Adrenal gland (tissue), 5 donors: ENCODE results near the gene PUS3.
A peak's percentile ranks its signal among the peaks of the same experiment; 100 is the strongest.

Experiments
- POLR2A ChIP-seq, 2 donors: fragments of 450-650 bp; IDR thresholded peaks; one replicate each; pipeline ENCODE4 v1.6.1; 2017; ENCODE audit warnings: antibody characterized with exemption in 2 of 2, mild to moderate bottlenecking in 2 of 2, moderate library complexity in 1 of 2
- TF ChIP-seq, protein P1 (sequence below), 6 experiments: fragments of 450-650 bp in 4 of 6; fragments of 200-600 bp in 2 of 6; sonication (generic) in 1 of 6; IDR thresholded peaks; 1 replicate in 5 of 6; 2 replicates in 1 of 6; pipeline versions ENCODE4 v1.5.1 to v1.8.0; 2016 to 2021; ENCODE audit warnings: antibody characterized with exemption in 6 of 6, mild to moderate bottlenecking in 2 of 6, moderate library complexity in 1 of 6
- donor health status: DM: no; HTN: no; CAD: no.

DNA sequence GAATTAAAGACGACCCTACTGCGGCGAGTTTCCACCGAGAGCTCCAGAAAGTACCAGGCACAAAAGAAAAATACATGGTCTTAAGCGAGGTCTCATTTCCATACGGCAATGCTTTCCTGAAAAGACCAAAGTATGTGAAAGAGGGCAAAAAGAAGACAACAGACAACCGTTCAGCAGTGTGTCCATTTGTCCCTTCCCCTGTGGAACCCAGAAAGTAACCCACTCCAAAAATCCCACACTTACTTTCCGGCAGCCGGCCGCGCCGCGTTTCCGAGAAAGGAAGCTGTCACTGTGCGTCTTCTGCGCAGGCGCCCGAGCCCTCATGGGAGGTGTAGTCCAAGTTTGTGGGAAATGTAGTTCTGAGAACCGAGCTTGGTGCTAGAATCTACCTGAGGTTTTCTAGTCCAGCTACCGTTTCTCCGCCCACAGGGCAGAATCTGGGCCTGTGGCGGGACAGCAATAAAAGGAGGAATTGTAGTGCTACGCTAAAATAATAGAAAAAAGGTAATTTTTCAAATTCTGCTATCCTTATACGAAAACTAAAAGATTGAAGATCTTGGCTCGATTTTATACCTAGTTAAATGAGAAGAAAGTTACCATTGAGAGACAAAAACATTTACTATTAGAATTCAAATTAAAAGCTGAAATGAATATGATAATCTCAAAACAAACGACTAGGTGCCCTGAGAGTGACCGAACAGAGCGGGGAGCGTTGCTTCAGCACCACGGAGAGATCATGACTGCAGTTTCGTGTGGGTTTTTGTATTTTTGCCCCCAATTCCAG is at the start of gene PUS3:
- TF ChIP-seq POLR2A (IDR thresholded peaks at IDR 0.05), result peak in 1 of 2 donors; percentile 64
- TF ChIP-seq, protein P1, sequence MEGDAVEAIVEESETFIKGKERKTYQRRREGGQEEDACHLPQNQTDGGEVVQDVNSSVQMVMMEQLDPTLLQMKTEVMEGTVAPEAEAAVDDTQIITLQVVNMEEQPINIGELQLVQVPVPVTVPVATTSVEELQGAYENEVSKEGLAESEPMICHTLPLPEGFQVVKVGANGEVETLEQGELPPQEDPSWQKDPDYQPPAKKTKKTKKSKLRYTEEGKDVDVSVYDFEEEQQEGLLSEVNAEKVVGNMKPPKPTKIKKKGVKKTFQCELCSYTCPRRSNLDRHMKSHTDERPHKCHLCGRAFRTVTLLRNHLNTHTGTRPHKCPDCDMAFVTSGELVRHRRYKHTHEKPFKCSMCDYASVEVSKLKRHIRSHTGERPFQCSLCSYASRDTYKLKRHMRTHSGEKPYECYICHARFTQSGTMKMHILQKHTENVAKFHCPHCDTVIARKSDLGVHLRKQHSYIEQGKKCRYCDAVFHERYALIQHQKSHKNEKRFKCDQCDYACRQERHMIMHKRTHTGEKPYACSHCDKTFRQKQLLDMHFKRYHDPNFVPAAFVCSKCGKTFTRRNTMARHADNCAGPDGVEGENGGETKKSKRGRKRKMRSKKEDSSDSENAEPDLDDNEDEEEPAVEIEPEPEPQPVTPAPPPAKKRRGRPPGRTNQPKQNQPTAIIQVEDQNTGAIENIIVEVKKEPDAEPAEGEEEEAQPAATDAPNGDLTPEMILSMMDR (IDR thresholded peaks at IDR 0.05), result no peak
